Measurements from ENCODE around the gene WT1.
"Not testable (repeated sequence)": the region's sequence is repeated elsewhere in the genome, so short reads cannot be mapped to it uniquely, and the experiment has no call there.

Gene WT1

GRCh38 chr11:32387411-32387810 lies 47.9 kb downstream of the WT1 start:
- no peak for DNase-seq (ENCODE audit: low spot score)

DNA sequence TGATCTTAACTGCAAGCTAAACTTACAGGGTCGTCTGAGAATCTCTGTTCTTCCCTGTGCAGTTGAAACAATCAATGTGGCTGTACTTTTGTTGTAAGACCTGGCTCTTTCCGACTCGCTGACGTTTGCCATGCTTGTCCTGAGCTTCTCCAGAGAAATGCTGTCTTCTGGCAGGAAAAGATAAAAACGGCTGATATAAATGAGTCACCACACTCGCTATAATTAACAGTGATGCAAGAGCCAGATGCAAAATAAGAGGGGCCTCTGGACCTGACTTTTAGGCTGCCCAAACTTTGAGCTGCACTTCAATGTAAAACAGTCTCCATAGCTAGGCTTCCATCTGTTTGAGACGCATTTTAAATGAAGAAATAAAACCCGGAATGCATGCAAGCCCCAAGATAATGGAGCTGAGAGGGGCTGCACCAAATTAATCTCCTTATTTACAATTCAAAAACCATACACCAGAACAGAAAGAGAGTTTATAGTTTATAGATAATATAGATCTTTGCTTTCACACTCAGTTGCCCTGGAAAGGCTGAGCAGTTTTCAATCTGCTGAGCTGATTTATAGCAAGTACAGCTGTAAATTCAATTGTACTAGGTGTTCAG lies 48.5 kb downstream of the WT1 start:
- DNase-seq (ENCODE audit: low spot score), result no peak

DNA sequence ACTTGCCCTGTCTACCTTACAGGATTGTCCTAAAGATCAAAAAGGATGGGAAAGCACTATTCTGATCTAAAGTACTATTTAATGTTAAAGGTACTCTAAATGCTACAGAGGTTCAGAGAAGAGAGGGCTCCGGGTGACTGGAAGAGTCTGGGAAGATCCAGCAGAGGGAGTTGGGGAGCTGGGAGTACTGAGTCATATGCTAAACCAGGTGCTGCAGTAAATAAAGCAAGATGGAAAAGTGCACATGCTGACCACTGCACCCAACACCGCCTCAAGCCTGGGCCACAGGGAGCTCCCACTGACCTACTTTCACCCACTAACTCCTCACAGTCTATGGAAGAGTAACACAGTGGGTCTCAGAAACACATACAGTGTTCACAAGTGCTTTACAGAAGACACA lies 49.3 kb downstream of the WT1 start:
- no peak for DNase-seq (ENCODE audit: low spot score)

- no peak for DNase-seq (ENCODE audit: low spot score)
Measured at GRCh38 chr11:32382339-32383049, 52.8 kb downstream of the WT1 start.

DNA sequence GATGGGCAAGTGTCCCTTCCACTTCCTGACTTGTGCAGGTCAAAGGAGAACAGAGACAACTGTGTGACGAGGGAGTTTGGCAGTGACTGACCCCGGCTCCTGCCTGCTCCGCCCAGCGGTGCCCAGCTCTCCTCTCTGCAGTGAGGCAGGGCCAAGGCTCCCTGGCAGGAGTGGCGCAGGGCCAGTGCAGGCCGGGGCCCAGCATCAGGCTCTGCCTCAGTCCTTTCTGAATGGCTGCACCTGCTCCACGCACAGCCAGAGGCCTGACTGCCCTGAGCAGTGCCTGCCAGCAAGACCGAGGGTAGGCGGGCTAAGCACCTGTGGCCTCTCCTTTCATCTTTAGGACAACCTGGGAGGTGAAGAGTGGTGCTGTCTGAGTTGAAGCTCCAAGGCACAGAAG lies 54.2 kb downstream of the WT1 start:
- DNase-seq (ENCODE audit: low spot score), result no peak

DNA sequence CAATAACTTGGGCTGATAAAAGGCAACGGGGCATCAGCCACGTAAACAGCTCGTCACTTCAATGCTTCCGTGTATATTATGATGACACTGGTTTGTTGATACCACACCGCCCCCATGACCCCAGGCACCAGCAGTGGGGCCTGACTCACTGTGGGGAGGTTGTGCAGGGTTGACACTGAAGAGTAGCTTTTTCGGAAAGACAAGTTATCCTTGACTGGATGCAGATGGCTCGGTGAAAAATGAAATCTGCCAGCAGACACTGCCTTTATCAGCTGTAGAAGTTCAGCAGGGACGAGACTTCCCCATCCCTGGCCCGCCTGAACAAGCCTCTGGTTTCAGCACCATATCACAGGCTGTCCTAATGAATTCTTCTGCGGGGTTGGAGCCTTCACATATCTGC lies 55.6 kb downstream of the WT1 start:
- no peak for DNase-seq (ENCODE audit: low spot score)

GRCh38 chr11:32375826-32376225 lies 59.5 kb downstream of the WT1 start:
- DNase-seq (ENCODE audit: low spot score), result no peak

GRCh38 chr11:32374261-32374711 lies 61.1 kb downstream of the WT1 start:
- peak; percentile 67 for DNase-seq (ENCODE audit: low spot score)

DNA sequence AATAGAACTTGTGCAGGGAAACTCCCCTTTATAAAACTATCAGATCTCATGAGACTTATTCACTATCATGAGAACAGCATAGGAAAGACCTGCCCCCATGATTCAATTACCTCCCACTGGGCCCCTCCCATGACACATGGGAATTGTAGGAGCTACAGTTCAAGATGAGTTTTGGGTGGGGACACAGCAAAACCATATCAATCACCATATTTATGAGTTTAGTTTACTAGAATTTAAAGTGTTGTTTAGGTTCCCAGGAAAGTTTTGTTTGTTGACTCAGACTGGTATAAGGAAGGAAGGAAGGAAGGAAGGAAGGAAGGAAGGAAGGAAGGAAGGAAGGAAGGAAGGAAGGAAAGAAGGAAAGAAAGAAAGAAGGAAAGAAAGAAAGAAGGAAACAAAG lies 65.4 kb downstream of the WT1 start:
- not testable (repeated sequence) for DNase-seq (ENCODE audit: low spot score)

DNA sequence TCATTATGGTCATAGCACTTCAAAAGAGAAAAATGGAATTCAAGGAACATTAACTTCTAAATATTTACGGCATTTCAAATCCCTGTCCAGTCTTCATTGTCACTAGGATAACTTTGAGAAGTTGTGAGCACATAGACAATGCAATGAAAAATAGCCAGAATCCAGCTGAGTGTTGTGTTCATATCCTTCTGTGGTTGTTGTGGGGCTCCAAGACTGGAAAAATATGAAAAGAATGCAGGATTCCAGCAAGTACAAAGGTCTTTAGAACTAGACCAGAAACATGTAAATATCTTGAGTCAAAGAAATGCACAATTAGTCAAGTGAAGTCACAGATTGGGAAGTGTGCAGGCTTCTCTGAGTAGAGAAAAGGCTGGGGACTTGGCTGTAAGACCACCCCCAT lies 68.7 kb downstream of the WT1 start:
- DNase-seq (ENCODE audit: low spot score), result no peak

DNA sequence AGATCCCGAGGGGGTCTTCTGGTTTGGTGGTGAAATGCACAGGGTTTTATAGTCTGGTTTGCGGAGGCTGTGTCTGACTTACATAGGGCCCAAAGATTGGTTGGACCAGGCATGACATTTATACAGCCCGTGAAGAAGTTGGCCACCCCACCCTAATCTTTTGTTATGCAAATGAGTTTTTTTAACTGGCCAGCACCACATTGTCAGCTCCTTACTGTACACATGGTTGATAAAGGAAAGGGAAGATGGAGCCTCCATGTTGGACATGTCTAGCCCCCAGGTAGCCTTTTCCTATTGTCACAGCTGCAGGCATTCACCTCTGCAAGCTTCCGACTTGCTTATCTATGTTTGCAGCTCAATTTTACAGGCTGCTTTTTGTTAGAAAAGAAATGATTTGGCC lies 70.1 kb downstream of the WT1 start:
- DNase-seq (ENCODE audit: low spot score), result no peak

- DNase-seq (ENCODE audit: low spot score), result no peak
Measured at GRCh38 chr11:32358729-32359128, 76.6 kb downstream of the WT1 start.

GRCh38 chr11:32353884-32354283 lies 81.5 kb downstream of the WT1 start:
- DNase-seq (ENCODE audit: low spot score), result no peak

DNA sequence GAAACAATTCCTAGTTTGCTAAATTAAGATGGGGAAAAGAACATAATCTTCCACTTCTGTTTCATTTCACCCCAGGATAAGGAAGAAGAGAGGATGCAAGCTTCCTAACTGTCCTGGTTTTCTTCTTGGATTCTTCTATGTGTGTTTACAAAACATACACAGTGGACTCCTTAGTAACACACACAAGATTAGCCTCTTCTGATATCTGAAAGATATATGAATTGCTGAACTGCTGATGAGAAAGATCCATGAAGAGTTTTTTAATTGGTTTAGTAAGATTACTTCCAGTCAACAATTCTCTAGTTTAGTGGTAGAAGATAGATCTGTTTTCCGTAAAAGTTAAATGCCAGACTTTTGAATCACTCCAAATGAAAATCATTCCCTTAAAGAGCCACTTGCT lies 86.8 kb downstream of the WT1 start:
- DNase-seq (ENCODE audit: low spot score), result no peak

GRCh38 chr11:32344946-32345345 lies 90.4 kb downstream of the WT1 start:
- DNase-seq (ENCODE audit: low spot score), result no peak

- no peak for DNase-seq (ENCODE audit: low spot score)
Measured at GRCh38 chr11:32343325-32344008, 91.9 kb downstream of the WT1 start.

DNA sequence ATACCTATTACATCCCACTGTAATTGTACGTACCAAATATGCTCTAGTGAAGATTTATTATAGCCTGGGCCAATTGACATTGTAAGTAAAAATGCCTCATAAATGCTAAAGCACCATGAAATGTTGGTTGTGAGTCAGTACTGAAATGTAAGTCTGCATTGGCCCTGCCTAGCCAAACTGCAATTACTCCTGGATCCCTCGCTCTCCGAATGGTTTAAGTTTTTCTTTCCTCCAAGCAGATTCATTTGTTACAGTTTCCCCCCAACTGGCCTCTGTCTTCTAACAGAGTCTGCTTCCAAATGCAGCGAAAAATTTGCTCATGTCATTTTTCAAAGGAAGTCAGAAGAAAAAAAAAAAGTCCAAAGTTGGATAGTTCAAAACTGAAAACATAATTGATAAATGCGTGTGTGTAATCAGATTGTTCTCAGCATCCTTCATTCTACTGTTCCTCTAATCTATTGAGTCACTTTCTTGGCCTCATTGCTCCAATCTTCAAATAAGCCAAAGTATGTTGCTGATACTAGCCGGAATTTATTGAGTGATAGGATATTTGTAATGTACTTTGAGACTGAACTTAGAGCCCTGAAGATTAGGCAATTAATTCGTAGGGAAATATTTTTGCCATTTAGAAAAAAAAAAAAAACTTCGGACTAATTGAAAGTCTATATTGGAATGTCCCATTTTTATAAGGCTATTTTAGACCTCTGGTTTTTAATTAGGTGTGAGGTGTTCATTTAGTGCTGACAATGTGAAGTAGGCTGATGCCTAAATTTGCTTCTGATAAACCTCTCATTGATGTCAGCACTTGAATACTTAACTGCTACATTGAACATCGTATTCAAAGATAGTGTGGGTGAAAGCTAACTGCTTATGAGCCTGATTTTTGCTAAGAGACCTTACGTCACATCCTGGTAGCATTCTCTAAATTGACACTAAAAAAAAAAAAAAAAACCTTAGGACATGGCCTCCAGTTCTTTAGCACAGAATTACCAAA lies 93.4 kb downstream of the WT1 start:
- DNase-seq (ENCODE audit: low spot score), result no peak

GRCh38 chr11:32340181-32340580 lies 95.2 kb downstream of the WT1 start:
- no peak for DNase-seq (ENCODE audit: low spot score)

Data from activated CD4-positive, alpha-beta T cell treated with anti-CD3 and anti-CD28 coated beads, Interleukin-2, Interleukin-4, amounts not matched to agents 100 ng/mL and 50 ng/mL, durations not matched to agents 16 hours and 8 hours (primary cell).